Pulmonary artery endothelial cell (primary cell): Measurements from ENCODE around the gene XCL1. TPM values are rescaled to one million over a fixed set of nuclear protein-coding genes. Genes with fewer than 3 reads are reported as not detected.

ENCODE experiments used
- DNase-seq: peaks from one replicate; pipeline ENCODE4 v3.0.0-alpha.2; 2011; ENCODE audit warnings: low read depth, low spot score
- total RNA-seq: library from RNA; depleted of rRNA; stranded (reverse); fragments of >200 nt; gene quantifications from 2 replicates; pipeline ENCODE4 v1.2.3, GENCODE V29; 2014

Gene XCL1
- total RNA-seq, 1 donor from 2014 or later = not detected

GRCh38 chr1:168605443-168605842, 29.0 kb downstream of the XCL1 start:
- DNase-seq = no peak

GRCh38 chr1:168606096-168606495, 29.7 kb downstream of the XCL1 start:
- DNase-seq = no peak

- no peak for DNase-seq
Measured at GRCh38 chr1:168607872-168608428, 31.5 kb downstream of the XCL1 start.

GRCh38 chr1:168608796-168609715, 32.7 kb downstream of the XCL1 start:
- no peak for DNase-seq

GRCh38 chr1:168609741-168610510, 33.5 kb downstream of the XCL1 start:
- DNase-seq = no peak

- no peak for DNase-seq
Measured at GRCh38 chr1:168613038-168613451, 36.6 kb downstream of the XCL1 start.

- no peak for DNase-seq
Measured at GRCh38 chr1:168613691-168614231, 37.4 kb downstream of the XCL1 start.

- DNase-seq = no peak
Measured at GRCh38 chr1:168614235-168614634, 37.8 kb downstream of the XCL1 start.

GRCh38 chr1:168615965-168616364, 39.6 kb downstream of the XCL1 start:
- DNase-seq = no peak

GRCh38 chr1:168617974-168618750, 41.8 kb downstream of the XCL1 start:
- no peak for DNase-seq

- DNase-seq = no peak
Measured at GRCh38 chr1:168618886-168619285, 42.5 kb downstream of the XCL1 start.

GRCh38 chr1:168621356-168621755, 45.0 kb downstream of the XCL1 start:
- no peak for DNase-seq

GRCh38 chr1:168623003-168623828, 46.8 kb downstream of the XCL1 start:
- DNase-seq = no peak

- no peak for DNase-seq
Measured at GRCh38 chr1:168623831-168624230, 47.4 kb downstream of the XCL1 start.

- DNase-seq = no peak
Measured at GRCh38 chr1:168626326-168626725, 49.9 kb downstream of the XCL1 start.

- DNase-seq = no peak
Measured at GRCh38 chr1:168627370-168627769, 51.0 kb downstream of the XCL1 start.

GRCh38 chr1:168628807-168629206, 52.4 kb downstream of the XCL1 start:
- no peak for DNase-seq

- no peak for DNase-seq
Measured at GRCh38 chr1:168629466-168629865, 53.1 kb downstream of the XCL1 start.
